Measurements from ENCODE around the gene CSF1R. TPM values are rescaled to one million over a fixed set of nuclear protein-coding genes. Genes with fewer than 3 reads are reported as not detected.

CSF1R gene
- total RNA-seq, 3 donors from 2014 or later = 0.10 to 0.46 (median 0.26) TPM

GRCh38 chr5:150114773-150115408 lies 28.5 kb upstream of the CSF1R start:
- Mint-ChIP-seq H3K36me3 (ENCODE audit: insufficient read depth) (no peaks in the 10 kb centered on the region), H3K27me3 (ENCODE audit: low read depth) (peaks cover 3% of the 10 kb centered on the region), H3K4me1 (ENCODE audit: low read depth) (no peaks in the 10 kb centered on the region), H3K4me3 (no peak overlapping the region), H3K9me3 (no peaks in the 10 kb centered on the region)
- DNase-seq = no peak
- ATAC-seq = no peak

GRCh38 chr5:150114102-150114641 lies 27.8 kb upstream of the CSF1R start:
- ATAC-seq = no peak
- no peak for DNase-seq

GRCh38 chr5:150113047-150113744 lies 26.8 kb upstream of the CSF1R start:
- ATAC-seq = no peak
- Mint-ChIP-seq H3K36me3 (ENCODE audit: insufficient read depth) (no peaks in the 10 kb centered on the region), H3K4me3 (no peak overlapping the region), H3K27me3 (ENCODE audit: low read depth) (peaks cover 4% of the 10 kb centered on the region), H3K4me1 (ENCODE audit: low read depth) (no peaks in the 10 kb centered on the region), H3K9me3 (no peaks in the 10 kb centered on the region)
- DNase-seq = no peak

More at GRCh38 chr5:150114102-150114641, 27.8 kb upstream of the CSF1R start:
- Mint-ChIP-seq H3K9me3 (no peaks in the 10 kb centered on the region), H3K4me1 (ENCODE audit: low read depth) (no peaks in the 10 kb centered on the region), H3K36me3 (ENCODE audit: insufficient read depth) (no peaks in the 10 kb centered on the region), H3K4me3 (no peak overlapping the region), H3K27me3 (ENCODE audit: low read depth) (peaks cover 4% of the 10 kb centered on the region)

- H3K9me3 Mint-ChIP-seq = no peaks in the 10 kb centered on the region
- DNase-seq (no peak), ATAC-seq (no peak)
- no peaks in the 10 kb centered on the region for H3K4me1 Mint-ChIP-seq (ENCODE audit: low read depth)
- H3K4me3 Mint-ChIP-seq = no peak overlapping the region
- no peaks in the 10 kb centered on the region for H3K36me3 Mint-ChIP-seq (ENCODE audit: insufficient read depth)
- H3K27me3 Mint-ChIP-seq (ENCODE audit: low read depth) = peaks cover 4% of the 10 kb centered on the region
Observed at GRCh38 chr5:150112201-150113046, 26.1 kb upstream of the CSF1R start.

- Mint-ChIP-seq H3K36me3 (ENCODE audit: insufficient read depth) (no peaks in the 10 kb centered on the region), H3K9me3 (no peaks in the 10 kb centered on the region), H3K27me3 (ENCODE audit: low read depth) (peaks cover 4% of the 10 kb centered on the region), H3K4me3 (no peak overlapping the region), H3K4me1 (ENCODE audit: low read depth) (no peaks in the 10 kb centered on the region)
- ATAC-seq (no peak), DNase-seq (no peak)
Observed at GRCh38 chr5:150111122-150111521, 24.8 kb upstream of the CSF1R start.

GRCh38 chr5:150109921-150110320 lies 23.6 kb upstream of the CSF1R start:
- ATAC-seq (no peak), DNase-seq (no peak)
- Mint-ChIP-seq H3K27me3 (ENCODE audit: low read depth) (peaks cover 4% of the 10 kb centered on the region), H3K36me3 (ENCODE audit: insufficient read depth) (no peaks in the 10 kb centered on the region), H3K4me1 (ENCODE audit: low read depth) (no peaks in the 10 kb centered on the region), H3K9me3 (no peaks in the 10 kb centered on the region), H3K4me3 (no peak overlapping the region)

- no peaks in the 10 kb centered on the region for H3K36me3 Mint-ChIP-seq (ENCODE audit: insufficient read depth)
- no peak overlapping the region for H3K4me3 Mint-ChIP-seq
- DNase-seq (no peak), ATAC-seq (no peak)
- peaks cover 4% of the 10 kb centered on the region for H3K27me3 Mint-ChIP-seq (ENCODE audit: low read depth)
- no peaks in the 10 kb centered on the region for H3K4me1 Mint-ChIP-seq (ENCODE audit: low read depth)
- no peaks in the 10 kb centered on the region for H3K9me3 Mint-ChIP-seq
Observed at GRCh38 chr5:150108711-150109514, 22.6 kb upstream of the CSF1R start.

GRCh38 chr5:150107909-150108447 lies 21.6 kb upstream of the CSF1R start:
- Mint-ChIP-seq H3K4me3 (no peak overlapping the region), H3K27me3 (ENCODE audit: low read depth) (peaks cover 4% of the 10 kb centered on the region)
- no peak for ATAC-seq

GRCh38 chr5:150106674-150107426 lies 20.5 kb upstream of the CSF1R start:
- H3K27me3 Mint-ChIP-seq (ENCODE audit: low read depth) = peaks cover 4% of the 10 kb centered on the region
- H3K9me3 Mint-ChIP-seq = no peaks in the 10 kb centered on the region
- ATAC-seq = no peak
- no peak for DNase-seq
- H3K4me3 Mint-ChIP-seq = no peak overlapping the region
- no peaks in the 10 kb centered on the region for H3K4me1 Mint-ChIP-seq (ENCODE audit: low read depth)
- H3K36me3 Mint-ChIP-seq (ENCODE audit: insufficient read depth) = no peaks in the 10 kb centered on the region

More at GRCh38 chr5:150107909-150108447, 21.6 kb upstream of the CSF1R start:
- H3K36me3 Mint-ChIP-seq (ENCODE audit: insufficient read depth) = no peaks in the 10 kb centered on the region
- H3K9me3 Mint-ChIP-seq = no peaks in the 10 kb centered on the region
- H3K4me1 Mint-ChIP-seq (ENCODE audit: low read depth) = no peaks in the 10 kb centered on the region
- no peak for DNase-seq

- no peak for ATAC-seq
Observed at GRCh38 chr5:150105928-150106615, 19.7 kb upstream of the CSF1R start.

GRCh38 chr5:150104550-150104870 lies 18.2 kb upstream of the CSF1R start:
- Mint-ChIP-seq H3K4me1 (ENCODE audit: low read depth) (no peaks in the 10 kb centered on the region), H3K9me3 (no peaks in the 10 kb centered on the region), H3K4me3 (no peak overlapping the region), H3K27me3 (ENCODE audit: low read depth) (peaks cover 3% of the 10 kb centered on the region), H3K36me3 (ENCODE audit: insufficient read depth) (no peaks in the 10 kb centered on the region)
- ATAC-seq = no peak
- DNase-seq = no peak

More at GRCh38 chr5:150105928-150106615, 19.7 kb upstream of the CSF1R start:
- H3K4me1 Mint-ChIP-seq (ENCODE audit: low read depth) = no peaks in the 10 kb centered on the region
- no peak overlapping the region for H3K4me3 Mint-ChIP-seq
- DNase-seq = no peak
- H3K27me3 Mint-ChIP-seq (ENCODE audit: low read depth) = peaks cover 4% of the 10 kb centered on the region
- H3K9me3 Mint-ChIP-seq = no peaks in the 10 kb centered on the region
- no peaks in the 10 kb centered on the region for H3K36me3 Mint-ChIP-seq (ENCODE audit: insufficient read depth)

GRCh38 chr5:150103678-150104549 lies 17.6 kb upstream of the CSF1R start:
- no peaks in the 10 kb centered on the region for H3K4me1 Mint-ChIP-seq (ENCODE audit: low read depth)
- H3K36me3 Mint-ChIP-seq (ENCODE audit: insufficient read depth) = no peaks in the 10 kb centered on the region
- H3K4me3 Mint-ChIP-seq = no peak overlapping the region
- ATAC-seq (no peak), DNase-seq (no peak)
- peaks cover 5% of the 10 kb centered on the region for H3K27me3 Mint-ChIP-seq (ENCODE audit: low read depth)
- H3K9me3 Mint-ChIP-seq = no peaks in the 10 kb centered on the region

All from activated T-cell treated with anti-CD3 and anti-CD28 coated beads, Interleukin-2, amount 50 U/mL, for 4 hours (primary cell).